ENCODE results near the gene HNRNPL. TPM values are rescaled to one million over a fixed set of nuclear protein-coding genes. Genes with fewer than 3 reads are reported as not detected.
A peak's percentile ranks its signal among the peaks of the same experiment; 100 is the strongest.
"Not testable (repeated sequence)": the region's sequence is repeated elsewhere in the genome, so short reads cannot be mapped to it uniquely, and the experiment has no call there.

Gene HNRNPL
- total and polyA plus RNA-seq, 2 donors from 2014 or later, result 168 to 278 TPM

DNA sequence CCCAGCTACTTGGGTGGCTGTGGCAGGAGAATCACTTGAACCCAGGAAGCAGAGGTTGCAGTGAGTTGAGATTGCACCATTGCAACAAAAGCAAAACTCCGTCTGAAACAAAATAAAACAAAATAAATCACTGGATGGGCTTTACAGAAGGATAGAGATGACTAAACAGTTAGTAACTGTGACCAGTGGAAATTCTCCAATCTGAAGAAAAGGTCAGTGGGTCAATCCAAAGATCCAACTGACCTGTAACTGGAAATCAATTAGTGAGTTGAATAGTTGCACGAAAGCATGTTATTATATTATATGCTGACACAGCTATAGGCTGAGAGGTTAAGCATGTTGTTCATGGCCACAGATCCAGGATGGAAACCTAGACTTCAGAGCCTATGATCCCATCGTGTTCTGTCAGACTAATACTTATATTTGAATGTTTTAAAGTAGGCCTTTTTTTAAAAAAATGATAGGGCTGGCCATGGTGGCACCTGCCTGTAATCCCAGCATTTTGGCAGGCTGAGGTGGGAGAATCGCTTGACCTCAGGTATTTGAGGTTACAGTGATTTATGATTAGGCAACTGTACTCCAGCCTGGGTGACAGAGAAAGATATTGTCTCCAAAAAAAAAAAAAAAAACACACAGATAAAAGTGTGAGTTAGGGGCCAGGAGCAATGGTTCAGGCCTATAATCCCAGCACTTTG is 19.6 kb downstream of the HNRNPL start:
- TF ChIP-seq CTCF (IDR thresholded peaks at IDR 0.05; ENCODE audit: borderline replicate concordance, extremely low read depth, insufficient read depth), result no peak
- no peak for DNase-seq
- FAIRE-seq, result no peak
- no peaks in the 10 kb centered on the region for H3K27me3 ChIP-seq (ENCODE audit: control insufficient read depth, insufficient read depth, low read length)
- H3K4me1 ChIP-seq (ENCODE audit: control insufficient read depth in 2 of 3, insufficient read depth in 2 of 3, low read depth in 1 of 3, low read length in 3 of 3), result peaks cover 0 to 16% (median 9%) of the 10 kb centered on the region in 3 donors
- H3K9me3 ChIP-seq (ENCODE audit: control insufficient read depth in 2 of 3, insufficient read depth in 1 of 3, low read length in 3 of 3), result no peaks in the 10 kb centered on the region
- H3K9ac ChIP-seq (ENCODE audit: low read length in 3 of 3), result peak overlapping the region in 1 of 3 donors; percentile 97
- peaks cover 5 to 19% (median 6%) of the 10 kb centered on the region in 3 donors for H3K36me3 ChIP-seq (ENCODE audit: control insufficient read depth in 2 of 3, insufficient read depth in 3 of 3, low read length in 3 of 3)
- H3K27ac ChIP-seq (ENCODE audit: low read depth in 2 of 2, low read length in 2 of 2), result no peak overlapping the region
- intact Hi-C loops (cut with DNase I), result no loop called here
- no peak overlapping the region for H3K4me3 ChIP-seq (ENCODE audit: low read length in 3 of 3)

DNA sequence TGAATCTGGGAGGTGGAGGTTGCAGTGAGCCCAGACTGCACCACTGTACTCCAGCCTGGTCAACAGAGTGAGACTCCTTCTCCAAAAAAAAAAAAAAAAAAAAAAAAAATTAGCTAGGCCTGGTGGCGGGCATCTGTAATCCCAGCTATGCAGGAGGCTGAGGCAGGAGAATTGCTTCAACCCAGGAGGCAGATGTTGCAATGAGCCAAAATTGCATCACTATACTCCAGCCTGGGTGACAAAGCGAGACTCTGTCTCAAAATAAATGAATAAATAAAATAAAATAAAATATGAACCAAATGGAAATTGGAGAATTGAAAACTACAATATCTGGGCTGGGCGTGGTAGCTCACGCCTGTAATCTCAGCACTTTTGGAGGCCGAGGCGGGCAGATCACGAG is 20.6 kb downstream of the HNRNPL start:
- intact Hi-C loops (cut with DNase I), result loop anchor here (10.0 kb wide), 1 partner anchor 54 kb away; the partner anchor contains the start of gene LGALS7
- H3K27me3 ChIP-seq (ENCODE audit: control insufficient read depth, insufficient read depth, low read length); H3K27ac ChIP-seq (ENCODE audit: low read depth in 2 of 2, low read length in 2 of 2); DNase-seq; H3K9me3 ChIP-seq (ENCODE audit: control insufficient read depth in 2 of 3, insufficient read depth in 1 of 3, low read length in 3 of 3); H3K4me3 ChIP-seq (ENCODE audit: low read length in 3 of 3); FAIRE-seq; H3K9ac ChIP-seq (ENCODE audit: low read length in 3 of 3): not testable (repeated sequence)
- peaks cover 0 to 16% (median 9%) of the 10 kb centered on the region in 3 donors for H3K4me1 ChIP-seq (ENCODE audit: control insufficient read depth in 2 of 3, insufficient read depth in 2 of 3, low read depth in 1 of 3, low read length in 3 of 3)
- peaks cover 5 to 19% (median 6%) of the 10 kb centered on the region in 3 donors for H3K36me3 ChIP-seq (ENCODE audit: control insufficient read depth in 2 of 3, insufficient read depth in 3 of 3, low read length in 3 of 3)

GRCh38 chr19:38826856-38827551 is 22.8 kb downstream of the HNRNPL start:
- Histone ChIP-seq H3K27ac (ENCODE audit: low read depth in 2 of 2, low read length in 2 of 2) (peak overlapping the region in 1 of 2 donors; percentile 4), H3K9ac (ENCODE audit: low read length in 3 of 3) (no peak overlapping the region), H3K4me3 (ENCODE audit: low read length in 3 of 3) (no peak overlapping the region), H3K27me3 (ENCODE audit: control insufficient read depth, insufficient read depth, low read length) (no peaks in the 10 kb centered on the region), H3K4me1 (ENCODE audit: control insufficient read depth in 2 of 3, insufficient read depth in 2 of 3, low read depth in 1 of 3, low read length in 3 of 3) (peaks cover 0 to 10% (median 5%) of the 10 kb centered on the region in 3 donors), H3K9me3 (ENCODE audit: control insufficient read depth in 2 of 3, insufficient read depth in 1 of 3, low read length in 3 of 3) (no peaks in the 10 kb centered on the region), H3K36me3 (ENCODE audit: control insufficient read depth in 2 of 3, insufficient read depth in 3 of 3, low read length in 3 of 3) (peaks cover 5 to 19% (median 9%) of the 10 kb centered on the region in 3 donors)
- intact Hi-C loops (cut with DNase I), result loop anchor here (10.0 kb wide), 1 partner anchor 52 kb away; the partner anchor contains the start of gene LGALS7
- no peak for TF ChIP-seq CTCF (IDR thresholded peaks at IDR 0.05; ENCODE audit: borderline replicate concordance, extremely low read depth, insufficient read depth)
- DNase-seq, result no peak
- no peak for FAIRE-seq

DNA sequence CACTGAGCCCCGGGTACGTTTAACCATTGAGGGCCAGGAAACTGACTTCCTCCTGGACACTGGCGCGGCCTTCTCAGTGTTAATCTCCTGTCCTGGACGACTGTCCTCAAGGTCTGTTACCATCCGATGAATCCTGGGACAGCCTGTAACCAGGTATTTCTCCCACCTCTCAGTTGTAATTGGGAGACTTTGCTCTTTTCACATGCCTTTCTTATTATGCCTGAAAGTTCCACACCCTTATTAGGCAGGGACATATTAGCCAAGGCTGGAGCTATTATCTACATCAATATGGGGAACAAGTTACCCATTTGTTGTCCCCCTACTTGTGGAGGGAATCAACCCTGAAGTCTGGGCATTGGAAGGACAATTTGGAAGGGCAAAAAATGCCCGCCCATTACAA is 23.9 kb downstream of the HNRNPL start:
- H3K4me1 ChIP-seq (ENCODE audit: control insufficient read depth in 2 of 3, insufficient read depth in 2 of 3, low read depth in 1 of 3, low read length in 3 of 3); H3K27ac ChIP-seq (ENCODE audit: low read depth in 2 of 2, low read length in 2 of 2); FAIRE-seq; H3K9me3 ChIP-seq (ENCODE audit: control insufficient read depth in 2 of 3, insufficient read depth in 1 of 3, low read length in 3 of 3); DNase-seq; H3K4me3 ChIP-seq (ENCODE audit: low read length in 3 of 3); H3K9ac ChIP-seq (ENCODE audit: low read length in 3 of 3); H3K27me3 ChIP-seq (ENCODE audit: control insufficient read depth, insufficient read depth, low read length): not testable (repeated sequence)
- intact Hi-C loops (cut with DNase I), result loop anchor here (10.0 kb wide), 1 partner anchor 51 kb away; the partner anchor contains the start of gene LGALS7
- H3K36me3 ChIP-seq (ENCODE audit: control insufficient read depth in 2 of 3, insufficient read depth in 3 of 3, low read length in 3 of 3), result peaks cover 5 to 19% (median 9%) of the 10 kb centered on the region in 3 donors

- not testable (repeated sequence) for H3K27me3 ChIP-seq (ENCODE audit: control insufficient read depth, insufficient read depth, low read length); H3K9ac ChIP-seq (ENCODE audit: low read length in 3 of 3); H3K4me1 ChIP-seq (ENCODE audit: control insufficient read depth in 2 of 3, insufficient read depth in 2 of 3, low read depth in 1 of 3, low read length in 3 of 3); H3K4me3 ChIP-seq (ENCODE audit: low read length in 3 of 3); H3K9me3 ChIP-seq (ENCODE audit: control insufficient read depth in 2 of 3, insufficient read depth in 1 of 3, low read length in 3 of 3); H3K27ac ChIP-seq (ENCODE audit: low read depth in 2 of 2, low read length in 2 of 2); FAIRE-seq
- DNase-seq, result peak in 1 of 5 donors; percentile 68
- peaks cover 0 to 14% (median 9%) of the 10 kb centered on the region in 3 donors for H3K36me3 ChIP-seq (ENCODE audit: control insufficient read depth in 2 of 3, insufficient read depth in 3 of 3, low read length in 3 of 3)
- intact Hi-C loops (cut with DNase I), result loop anchor here (10.0 kb wide), 1 partner anchor 47 kb away; the partner anchor contains the start of gene LGALS7
These were observed 28.5 kb downstream of the HNRNPL start for GRCh38 chr19:38821230-38821825.

Measured in kidney (tissue), 14 donors.